ENCODE data around the gene VAPB. TPM values are rescaled to one million over a fixed set of nuclear protein-coding genes. Genes with fewer than 3 reads are reported as not detected.
"Not testable (repeated sequence)": the region's sequence is repeated elsewhere in the genome, so short reads cannot be mapped to it uniquely, and the experiment has no call there.

The VAPB gene
- polyA plus RNA-seq, 3 donors = 13.0 to 22.6 (median 20.0) TPM

DNA sequence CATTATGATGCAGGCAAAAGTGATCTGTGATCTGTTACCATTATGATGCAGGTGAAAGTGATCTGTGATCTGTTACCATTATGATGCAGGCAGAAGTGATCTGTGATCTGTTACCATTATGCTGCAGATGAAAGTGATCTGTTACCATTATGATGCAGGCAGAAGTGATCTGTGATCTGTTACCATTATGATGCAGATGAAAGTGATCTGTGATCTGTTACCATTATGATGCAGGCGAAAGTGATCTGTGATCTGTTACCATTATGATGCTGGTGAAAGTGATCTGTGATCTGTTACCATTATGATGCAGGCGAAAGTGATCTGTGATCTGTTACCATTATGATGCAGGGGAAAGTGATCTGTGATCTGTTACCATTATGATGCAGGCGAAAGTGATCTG lies 38.5 kb downstream of the VAPB start:
- WGBS, 3 donors = 94 to 97% (median 97%) methylated on average over 3 of the region's 3 CpGs
- not testable (repeated sequence) for H3K27ac ChIP-seq (ENCODE audit: low read depth, low read length)

- no peak overlapping the region for H3K27ac ChIP-seq (ENCODE audit: low read depth, low read length)
- 96 to 99% (median 97%) methylated on average over 2 of the region's 2 CpGs for WGBS, 3 donors
These were observed 39.3 kb downstream of the VAPB start for GRCh38 chr20:58428364-58428763.

DNA sequence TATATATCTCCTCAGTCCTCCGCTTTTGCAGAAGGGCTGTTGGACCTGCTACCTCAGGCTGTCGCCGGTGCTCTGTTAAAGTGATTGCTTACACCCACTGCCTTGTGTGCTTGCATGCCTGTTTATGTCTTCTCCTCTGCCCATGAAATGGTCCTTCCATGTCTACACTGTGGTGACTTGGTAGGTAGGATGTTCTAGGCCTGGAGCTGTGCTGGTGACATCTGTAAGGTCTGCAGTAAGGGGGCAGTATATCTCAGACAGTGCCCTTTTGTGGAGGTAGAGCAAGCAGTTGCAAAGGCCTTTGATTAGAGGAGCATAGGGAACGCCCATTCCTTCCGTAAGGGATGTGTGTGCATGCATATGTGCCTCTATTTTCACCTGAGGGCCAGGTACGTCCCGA lies 40.3 kb downstream of the VAPB start:
- no peak overlapping the region for H3K27ac ChIP-seq (ENCODE audit: low read depth, low read length)
- 85 to 98% (median 90%) methylated on average over 7 of the region's 7 CpGs for WGBS, 3 donors

- no peak overlapping the region for H3K27ac ChIP-seq (ENCODE audit: low read depth, low read length)
- WGBS, 3 donors = 96 to 98% (median 97%) methylated on average over 2 of the region's 2 CpGs
These were observed 42.1 kb downstream of the VAPB start for GRCh38 chr20:58431134-58431533.

DNA sequence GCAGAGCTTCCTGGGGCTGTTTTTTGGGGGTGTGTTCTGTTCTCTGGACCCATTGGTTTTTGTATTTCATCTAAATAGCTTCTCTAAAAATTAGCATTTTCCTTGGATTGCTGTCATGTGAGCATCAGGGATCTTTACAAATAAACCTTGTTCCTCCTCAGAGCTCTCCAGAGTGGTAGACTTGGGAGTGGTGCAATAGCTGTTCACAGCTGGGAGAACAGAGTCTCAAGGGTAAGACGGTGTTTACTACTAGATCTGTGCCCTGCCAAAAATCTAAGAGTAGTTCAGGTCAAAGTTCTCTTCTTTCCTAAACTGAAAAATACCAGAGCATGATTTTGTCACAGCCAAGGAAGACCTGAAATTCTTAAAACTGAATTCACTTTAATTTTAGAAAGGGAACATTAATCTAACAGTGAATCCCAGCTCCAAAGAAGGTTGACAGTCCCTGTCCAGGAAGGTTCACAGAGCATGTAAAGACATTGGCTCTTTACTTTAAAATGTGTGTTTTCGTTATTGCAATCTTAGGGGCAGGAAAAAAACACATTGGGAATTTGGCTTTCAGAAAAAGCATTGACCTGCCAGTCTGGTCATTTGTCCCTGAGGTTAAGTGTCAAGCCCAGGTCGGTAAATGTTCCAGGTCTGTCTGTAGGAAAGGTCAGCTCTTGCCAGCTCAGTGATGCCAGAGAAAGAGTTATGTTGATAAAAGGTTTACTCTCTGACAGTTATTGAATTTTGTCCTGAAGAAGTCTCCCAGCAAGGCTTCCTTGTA lies 43.3 kb downstream of the VAPB start:
- H3K27ac ChIP-seq (ENCODE audit: low read depth, low read length) = no peak overlapping the region
- WGBS, 3 donors = 51 to 67% (median 64%) methylated on average over 3 of the region's 3 CpGs

GRCh38 chr20:58433029-58433647 lies 44.1 kb downstream of the VAPB start:
- H3K27ac ChIP-seq (ENCODE audit: low read depth, low read length) = no peak overlapping the region
- WGBS, 3 donors = 74 to 94% (median 76%) methylated on average over 2 of the region's 2 CpGs

GRCh38 chr20:58433759-58434158 lies 44.7 kb downstream of the VAPB start:
- 46 to 68% (median 61%) methylated on average over 1 of the region's 1 CpG for WGBS, 3 donors
- no peak overlapping the region for H3K27ac ChIP-seq (ENCODE audit: low read depth, low read length)

DNA sequence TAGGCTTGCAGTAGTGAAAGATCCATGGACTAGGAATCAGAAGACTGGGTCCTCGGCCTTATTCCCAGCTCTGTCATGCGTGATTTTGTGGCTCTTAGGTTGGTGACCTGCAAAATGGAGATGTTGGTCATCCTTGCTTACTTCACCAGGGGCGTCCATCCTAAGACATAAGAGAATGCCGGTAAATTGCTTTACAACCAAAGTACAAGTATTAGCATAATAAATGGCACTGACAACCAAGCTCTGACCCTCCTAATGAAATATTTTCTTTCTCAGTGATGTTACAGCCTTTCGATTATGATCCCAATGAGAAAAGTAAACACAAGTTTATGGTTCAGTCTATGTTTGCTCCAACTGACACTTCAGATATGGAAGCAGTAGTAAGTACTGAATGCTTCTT lies 45.3 kb downstream of the VAPB start:
- WGBS, 3 donors = 76 to 96% (median 94%) methylated on average over 5 of the region's 5 CpGs
- H3K27ac ChIP-seq (ENCODE audit: low read depth, low read length) = no peak overlapping the region

GRCh38 chr20:58435237-58435636 lies 46.2 kb downstream of the VAPB start:
- 89 to 94% (median 93%) methylated on average over 6 of the region's 6 CpGs for WGBS, 3 donors
- no peak overlapping the region for H3K27ac ChIP-seq (ENCODE audit: low read depth, low read length)

GRCh38 chr20:58436868-58437645 lies 48.0 kb downstream of the VAPB start:
- 86 to 96% (median 95%) methylated on average over 5 of the region's 5 CpGs for WGBS, 3 donors
- no peak overlapping the region for H3K27ac ChIP-seq (ENCODE audit: low read depth, low read length)

DNA sequence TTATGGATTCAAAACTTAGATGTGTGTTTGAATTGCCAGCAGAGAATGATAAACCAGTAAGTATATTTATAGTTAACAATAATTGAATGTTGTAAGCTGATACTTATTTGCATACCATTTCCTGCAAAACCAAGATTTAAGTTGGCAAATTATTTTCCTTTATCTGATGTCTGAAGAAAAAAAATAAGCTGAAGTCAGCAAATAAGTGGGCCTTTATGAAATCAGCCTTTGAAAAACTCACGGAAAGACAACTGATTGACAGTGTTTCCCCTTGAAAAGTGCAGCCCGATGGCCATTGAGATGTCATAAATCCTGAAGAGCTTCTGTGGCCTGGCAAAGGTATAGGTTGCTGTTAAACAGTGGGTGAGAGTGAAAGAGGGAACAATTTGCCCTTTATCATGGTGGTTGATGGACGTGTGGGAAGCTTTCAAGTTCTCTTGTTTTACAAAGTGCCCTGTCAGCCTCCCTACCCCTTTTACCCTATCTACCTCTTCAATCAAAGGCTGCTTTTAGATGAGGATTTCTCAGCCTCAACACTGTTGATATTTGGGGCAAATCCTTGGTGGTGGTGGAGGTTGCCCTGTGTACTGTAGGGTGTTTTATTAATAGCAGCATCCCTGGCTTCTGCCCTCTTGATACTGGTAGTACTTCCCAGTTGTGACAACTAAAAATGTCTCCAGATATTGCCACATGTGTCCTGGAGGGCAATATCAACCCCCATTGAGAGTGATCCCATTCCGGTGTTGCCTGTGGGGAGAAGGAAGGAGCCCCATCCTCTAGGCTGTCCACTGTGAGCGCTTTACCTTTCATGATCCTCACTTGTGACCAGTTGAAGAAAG lies 50.2 kb downstream of the VAPB start:
- H3K27ac ChIP-seq (ENCODE audit: low read depth, low read length) = no peak overlapping the region
- WGBS, 3 donors = 84 to 85% (median 84%) methylated on average over 5 of the region's 5 CpGs

GRCh38 chr20:58440021-58440767 lies 51.2 kb downstream of the VAPB start:
- H3K27ac ChIP-seq (ENCODE audit: low read depth, low read length) = no peak overlapping the region
- 56 to 84% (median 60%) methylated on average over 5 of the region's 5 CpGs for WGBS, 3 donors

DNA sequence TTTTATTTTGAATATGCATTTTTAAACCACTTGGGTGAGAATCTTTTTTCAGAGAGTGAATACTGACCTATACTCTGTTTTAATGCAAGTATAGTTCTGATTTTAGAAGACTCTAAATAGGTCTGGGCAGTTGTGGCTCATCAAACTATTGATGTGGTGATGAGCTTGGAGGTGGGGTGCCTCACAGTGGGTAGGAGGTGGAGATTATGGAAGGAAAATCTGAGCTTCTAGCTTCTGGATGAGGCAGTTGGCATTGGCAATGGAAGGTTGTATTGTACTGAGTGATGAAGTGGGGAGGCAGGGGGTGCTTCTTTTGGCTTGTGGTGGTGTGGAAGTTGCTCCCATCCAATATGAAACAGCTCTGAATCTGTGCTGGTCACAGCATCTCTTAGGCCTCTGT lies 52.7 kb downstream of the VAPB start:
- H3K27ac ChIP-seq (ENCODE audit: low read depth, low read length) = no peak overlapping the region

- 88 to 93% (median 91%) methylated on average over 5 of the region's 5 CpGs for whole genome bisulfite sequencing, 3 donors
- H3K27ac ChIP-seq (ENCODE audit: low read depth, low read length) = no peak overlapping the region
These were observed 55.8 kb downstream of the VAPB start for GRCh38 chr20:58444746-58445255.

GRCh38 chr20:58446264-58446959 lies 57.4 kb downstream of the VAPB start:
- WGBS, 3 donors = 74 to 84% (median 83%) methylated on average over 6 of the region's 6 CpGs
- H3K27ac ChIP-seq (ENCODE audit: low read depth, low read length) = no peak overlapping the region

DNA sequence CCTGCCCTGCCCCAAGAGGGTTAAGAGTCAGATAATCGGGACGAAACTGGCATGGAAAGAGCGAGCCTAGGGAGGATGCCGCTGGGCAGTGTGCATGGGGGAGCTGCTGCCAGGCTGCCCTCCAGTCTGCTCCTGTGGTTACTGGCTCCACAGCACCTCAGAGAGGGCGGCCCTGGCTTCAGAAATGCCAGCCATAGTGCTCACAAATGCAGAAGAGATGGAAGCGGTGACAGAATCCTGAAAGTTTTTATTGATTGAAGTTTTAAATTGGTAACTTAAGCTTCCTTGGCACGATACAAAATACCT lies 57.9 kb downstream of the VAPB start:
- 77 to 88% (median 84%) methylated on average over 7 of the region's 7 CpGs for WGBS, 3 donors
- no peak overlapping the region for H3K27ac ChIP-seq (ENCODE audit: low read depth, low read length)
